Neural cell (in vitro differentiated cells): ENCODE measurements around the gene PYDC2. TPM values are rescaled to one million over a fixed set of nuclear protein-coding genes. Genes with fewer than 3 reads are reported as not detected.

Source experiments
- H2AFZ ChIP-seq: fragments of 200-600, 300-800 bp; sonication (generic), shearing (Covaris generic); 2 replicates; pipeline ENCODE4 v1.6.0; 2014; ENCODE audit warnings: low read depth, mild to moderate bottlenecking, antibody characterized with exemption, low read length, moderate library complexity
- H3F3A ChIP-seq: fragments of 200-600 bp; shearing (Covaris generic); 2 replicates; pipeline ENCODE4 v1.6.1; 2016; ENCODE audit warnings: mild to moderate bottlenecking, moderate library complexity, mixed read lengths, antibody characterized with exemption, low read length; ENCODE audit not compliant: insufficient read depth, poor library complexity, severe bottlenecking
- H3K27ac ChIP-seq: fragments of 200-600, 300-800 bp; sonication (generic), shearing (Covaris generic); 2 replicates; pipeline ENCODE4 v1.5.1; 2014; ENCODE audit warnings: mild to moderate bottlenecking, low read length, moderate library complexity
- H3K27me3 ChIP-seq: fragments of 300-800, 200-600 bp; sonication (generic), shearing (Covaris generic); 2 replicates; pipeline ENCODE4 v1.6.0; 2014; ENCODE audit warnings: mild to moderate bottlenecking, low read depth, low read length, moderate library complexity; ENCODE audit not compliant: insufficient read depth
- H3K36me3 ChIP-seq: fragments of 300-800, 200-600 bp; sonication (generic), shearing (Covaris generic); 2 replicates; pipeline ENCODE4 v1.5.1; 2014; ENCODE audit warnings: mild to moderate bottlenecking, antibody characterized with exemption, low read length, moderate library complexity; ENCODE audit not compliant: insufficient read depth
- H3K4me2 ChIP-seq: fragments of 300-800, 200-600 bp; sonication (generic), shearing (Covaris generic); 2 replicates; pipeline ENCODE4 v1.6.0; 2014; ENCODE audit warnings: mild to moderate bottlenecking, low read length
- H3K4me3 ChIP-seq: fragments of 300-800, 200-600 bp; sonication (generic), shearing (Covaris generic); 2 replicates; pipeline ENCODE4 v1.5.1; 2014; ENCODE audit warnings: mild to moderate bottlenecking, low read length, moderate library complexity
- H3K79me2 ChIP-seq: fragments of 200-600 bp; shearing (Covaris generic); replicated peaks from 2 replicates; pipeline ENCODE4 v1.6.0; 2014; ENCODE audit warnings: mild to moderate bottlenecking, low read length, moderate library complexity; ENCODE audit not compliant: insufficient read depth
- H3K9ac ChIP-seq: fragments of 300-800, 200-600 bp; sonication (generic), shearing (Covaris generic); 2 replicates; pipeline ENCODE4 v1.6.1; 2016; ENCODE audit warnings: mild to moderate bottlenecking, low read length, mixed read lengths
- H3K9me2 ChIP-seq: fragments of 200-600 bp; shearing (Covaris generic); 2 replicates; pipeline ENCODE4 v1.6.1; 2016; ENCODE audit warnings: mild to moderate bottlenecking, low read length, mixed read lengths; ENCODE audit not compliant: insufficient read depth
- H3K9me3 ChIP-seq: fragments of 200-600, 300-800 bp; sonication (generic), shearing (Covaris generic); 2 replicates; pipeline ENCODE4 v1.6.1; 2016; ENCODE audit warnings: mild to moderate bottlenecking, mixed run types, low read length, moderate library complexity, mixed read lengths
- H4K20me1 ChIP-seq: fragments of 200-600 bp; shearing (Covaris generic); 2 replicates; pipeline ENCODE4 v1.6.1; 2016; ENCODE audit warnings: mild to moderate bottlenecking, mixed run types; ENCODE audit not compliant: insufficient read depth
- EP300 ChIP-seq: fragments of 450-650 bp; conservative IDR thresholded peaks from 2 replicates; pipeline ENCODE4 v1.6.1; 2014; ENCODE audit warnings: antibody characterized with exemption, mild to moderate bottlenecking, moderate library complexity; ENCODE audit not compliant: poor library complexity, severe bottlenecking
- EZH2 ChIP-seq: fragments of 200-600, 300-800 bp; shearing (Covaris generic), sonication (generic); IDR thresholded peaks from 2 replicates; pipeline ENCODE4 v1.6.1; 2014; ENCODE audit warnings: antibody characterized with exemption, low read length, borderline replicate concordance, mild to moderate bottlenecking; ENCODE audit not compliant: insufficient read depth, poor library complexity, severe bottlenecking
- MXI1 ChIP-seq: fragments of 450-650 bp; conservative IDR thresholded peaks from 2 replicates; pipeline ENCODE4 v1.6.1; 2014; ENCODE audit warnings: antibody characterized with exemption, mild to moderate bottlenecking; ENCODE audit not compliant: poor library complexity, severe bottlenecking
- POLR2AphosphoS5 ChIP-seq: IDR thresholded peaks from 2 replicates; pipeline ENCODE4 v1.6.1; 2012
- RAD21 ChIP-seq: fragments of 450-650 bp; conservative IDR thresholded peaks from 2 replicates; pipeline ENCODE4 v1.6.1; 2014; ENCODE audit warnings: antibody characterized with exemption, mild to moderate bottlenecking, moderate library complexity
- SMC3 ChIP-seq: fragments of 450-650 bp; conservative IDR thresholded peaks from 2 replicates; pipeline ENCODE4 v1.6.1; 2014; ENCODE audit warnings: antibody characterized with exemption, mild to moderate bottlenecking, moderate library complexity; ENCODE audit not compliant: poor library complexity
- TAF1 ChIP-seq: IDR thresholded peaks from 2 replicates; pipeline ENCODE4 v1.6.1; 2012; ENCODE audit warnings: low read depth
- polyA plus RNA-seq: library from polyadenylated mRNA; depleted of rRNA; stranded (reverse); fragments of >200 nt; gene quantifications from 2 replicates; pipeline ENCODE4 v1.2.3, GENCODE V29; 2014
- TF ChIP-seq, protein P1 (sequence below): fragments of 450-650 bp; IDR thresholded peaks from 2 replicates; pipeline ENCODE4 v1.5.1; 2014; ENCODE audit warnings: antibody characterized with exemption, mild to moderate bottlenecking, moderate library complexity; ENCODE audit not compliant: poor library complexity, severe bottlenecking
- TF ChIP-seq, protein P2 (sequence below): IDR thresholded peaks from 2 replicates; pipeline ENCODE4 v1.6.1; 2012; ENCODE audit warnings: borderline replicate concordance

PYDC2 gene
- polyA plus RNA-seq, 1 donor from 2014 or later: not detected

DNA sequence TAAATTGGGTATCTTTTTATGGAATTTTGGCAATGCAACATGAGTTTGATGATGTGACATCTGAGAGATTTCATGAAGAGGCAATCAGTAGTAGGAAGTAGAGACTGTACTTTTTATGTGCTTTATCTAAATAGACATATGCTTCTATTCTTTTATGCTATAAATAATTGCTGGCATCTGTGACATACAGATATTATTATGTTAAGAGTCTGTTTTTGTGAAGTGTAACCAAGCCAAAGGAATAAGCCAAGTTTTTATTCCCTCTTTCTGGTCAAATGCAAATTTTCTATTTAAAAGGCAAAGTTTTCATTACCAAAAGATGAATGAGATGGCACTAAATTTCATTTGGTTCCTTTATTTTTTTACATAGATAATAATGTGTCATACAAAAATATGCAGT is 32.4 kb downstream of the PYDC2 start:
- H3K27me3 ChIP-seq: no peaks in the 10 kb centered on the region
- TF ChIP-seq MXI1: no peak
- TF ChIP-seq RAD21: no peak
- H4K20me1 ChIP-seq: no peaks in the 10 kb centered on the region
- no peak overlapping the region for H3K4me3 ChIP-seq
- no peak overlapping the region for H3K9ac ChIP-seq
- H3K9me3 ChIP-seq: no peaks in the 10 kb centered on the region
- no peaks in the 10 kb centered on the region for H3K36me3 ChIP-seq
- no peaks in the 10 kb centered on the region for H3K9me2 ChIP-seq
- H3F3A ChIP-seq: no peaks in the 10 kb centered on the region
- no peak overlapping the region for H3K27ac ChIP-seq
- no peak overlapping the region for H2AFZ ChIP-seq
- no peaks in the 10 kb centered on the region for H3K79me2 ChIP-seq
- no peak overlapping the region for H3K4me2 ChIP-seq

DNA sequence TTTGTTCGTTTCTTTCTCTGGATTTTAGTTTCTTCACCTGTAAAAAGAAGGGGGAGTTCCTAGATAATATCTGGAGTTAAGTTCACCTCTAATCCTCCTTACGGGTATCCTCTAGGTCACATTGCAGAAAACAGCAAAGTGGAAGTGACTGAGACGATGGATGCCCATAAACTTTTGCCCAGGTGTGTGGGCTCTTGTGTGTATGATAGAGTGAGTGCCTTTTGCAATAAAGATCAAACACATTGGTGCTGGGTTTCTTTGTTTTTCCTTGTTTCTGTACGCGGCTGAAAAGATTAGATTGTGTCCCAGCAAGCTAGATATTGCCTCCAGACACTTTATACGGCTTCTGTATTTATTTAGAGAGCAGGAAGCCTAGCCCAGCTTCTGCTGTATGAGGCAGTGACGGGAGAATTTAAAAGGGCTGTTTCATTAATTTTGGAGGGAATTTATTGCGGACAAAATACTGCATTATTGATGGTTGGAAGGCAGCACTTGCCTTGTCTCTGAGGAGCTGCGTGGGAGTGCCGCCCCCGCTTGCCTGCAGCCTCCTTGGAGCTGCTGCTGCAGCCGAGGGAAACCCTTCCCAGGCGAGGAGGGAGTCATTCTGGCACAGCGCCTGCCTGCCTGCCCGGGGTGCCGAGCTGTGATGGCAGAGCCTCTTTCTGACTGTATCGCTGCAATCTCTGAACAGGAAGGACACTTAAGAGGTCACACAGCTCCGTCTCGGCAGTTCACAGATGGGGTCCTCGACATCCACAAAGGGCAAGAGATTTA is 38.5 kb downstream of the PYDC2 start:
- no peak overlapping the region for H3K4me3 ChIP-seq
- H3K27ac ChIP-seq: no peak overlapping the region
- H3K9ac ChIP-seq: no peak overlapping the region

More for the DNA sequence above, 38.5 kb downstream of the PYDC2 start:
- no peaks in the 10 kb centered on the region for H3K36me3 ChIP-seq
- no peaks in the 10 kb centered on the region for H3K27me3 ChIP-seq
- no peaks in the 10 kb centered on the region for H3K9me3 ChIP-seq
- H4K20me1 ChIP-seq: no peaks in the 10 kb centered on the region
- H3K79me2 ChIP-seq: no peaks in the 10 kb centered on the region
- no peaks in the 10 kb centered on the region for H3K9me2 ChIP-seq
- H3K4me2 ChIP-seq: no peak overlapping the region
- H2AFZ ChIP-seq: no peak overlapping the region
- H3F3A ChIP-seq: no peaks in the 10 kb centered on the region
- TF ChIP-seq EP300: no peak
- TF ChIP-seq, protein P1, sequence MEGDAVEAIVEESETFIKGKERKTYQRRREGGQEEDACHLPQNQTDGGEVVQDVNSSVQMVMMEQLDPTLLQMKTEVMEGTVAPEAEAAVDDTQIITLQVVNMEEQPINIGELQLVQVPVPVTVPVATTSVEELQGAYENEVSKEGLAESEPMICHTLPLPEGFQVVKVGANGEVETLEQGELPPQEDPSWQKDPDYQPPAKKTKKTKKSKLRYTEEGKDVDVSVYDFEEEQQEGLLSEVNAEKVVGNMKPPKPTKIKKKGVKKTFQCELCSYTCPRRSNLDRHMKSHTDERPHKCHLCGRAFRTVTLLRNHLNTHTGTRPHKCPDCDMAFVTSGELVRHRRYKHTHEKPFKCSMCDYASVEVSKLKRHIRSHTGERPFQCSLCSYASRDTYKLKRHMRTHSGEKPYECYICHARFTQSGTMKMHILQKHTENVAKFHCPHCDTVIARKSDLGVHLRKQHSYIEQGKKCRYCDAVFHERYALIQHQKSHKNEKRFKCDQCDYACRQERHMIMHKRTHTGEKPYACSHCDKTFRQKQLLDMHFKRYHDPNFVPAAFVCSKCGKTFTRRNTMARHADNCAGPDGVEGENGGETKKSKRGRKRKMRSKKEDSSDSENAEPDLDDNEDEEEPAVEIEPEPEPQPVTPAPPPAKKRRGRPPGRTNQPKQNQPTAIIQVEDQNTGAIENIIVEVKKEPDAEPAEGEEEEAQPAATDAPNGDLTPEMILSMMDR: no peak
- TF ChIP-seq MXI1: no peak
- no peak for TF ChIP-seq RAD21
- no peak for TF ChIP-seq TAF1
- no peak for TF ChIP-seq POLR2AphosphoS5
- no peak for TF ChIP-seq SMC3
- TF ChIP-seq EZH2: no peak
- TF ChIP-seq, protein P2, sequence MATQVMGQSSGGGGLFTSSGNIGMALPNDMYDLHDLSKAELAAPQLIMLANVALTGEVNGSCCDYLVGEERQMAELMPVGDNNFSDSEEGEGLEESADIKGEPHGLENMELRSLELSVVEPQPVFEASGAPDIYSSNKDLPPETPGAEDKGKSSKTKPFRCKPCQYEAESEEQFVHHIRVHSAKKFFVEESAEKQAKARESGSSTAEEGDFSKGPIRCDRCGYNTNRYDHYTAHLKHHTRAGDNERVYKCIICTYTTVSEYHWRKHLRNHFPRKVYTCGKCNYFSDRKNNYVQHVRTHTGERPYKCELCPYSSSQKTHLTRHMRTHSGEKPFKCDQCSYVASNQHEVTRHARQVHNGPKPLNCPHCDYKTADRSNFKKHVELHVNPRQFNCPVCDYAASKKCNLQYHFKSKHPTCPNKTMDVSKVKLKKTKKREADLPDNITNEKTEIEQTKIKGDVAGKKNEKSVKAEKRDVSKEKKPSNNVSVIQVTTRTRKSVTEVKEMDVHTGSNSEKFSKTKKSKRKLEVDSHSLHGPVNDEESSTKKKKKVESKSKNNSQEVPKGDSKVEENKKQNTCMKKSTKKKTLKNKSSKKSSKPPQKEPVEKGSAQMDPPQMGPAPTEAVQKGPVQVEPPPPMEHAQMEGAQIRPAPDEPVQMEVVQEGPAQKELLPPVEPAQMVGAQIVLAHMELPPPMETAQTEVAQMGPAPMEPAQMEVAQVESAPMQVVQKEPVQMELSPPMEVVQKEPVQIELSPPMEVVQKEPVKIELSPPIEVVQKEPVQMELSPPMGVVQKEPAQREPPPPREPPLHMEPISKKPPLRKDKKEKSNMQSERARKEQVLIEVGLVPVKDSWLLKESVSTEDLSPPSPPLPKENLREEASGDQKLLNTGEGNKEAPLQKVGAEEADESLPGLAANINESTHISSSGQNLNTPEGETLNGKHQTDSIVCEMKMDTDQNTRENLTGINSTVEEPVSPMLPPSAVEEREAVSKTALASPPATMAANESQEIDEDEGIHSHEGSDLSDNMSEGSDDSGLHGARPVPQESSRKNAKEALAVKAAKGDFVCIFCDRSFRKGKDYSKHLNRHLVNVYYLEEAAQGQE: no peak
